H1 (cell line): Measurements from ENCODE around the gene CEBPZ. TPM values are rescaled to one million over a fixed set of nuclear protein-coding genes. Genes with fewer than 3 reads are reported as not detected.

Experiments used
- CEBPB ChIP-seq: IDR thresholded peaks from 2 replicates; pipeline ENCODE4 v1.6.1; 2012; ENCODE audit warnings: low read depth, low read length
- CHD7 ChIP-seq: fragments of 300-600 bp; sonication (generic); IDR thresholded peaks from 2 replicates; pipeline ENCODE4 v1.7.1; 2012; ENCODE audit warnings: low read length, moderate library complexity, mild to moderate bottlenecking, inconsistent platforms; ENCODE audit not compliant: insufficient replicate concordance
- CTCF ChIP-seq, 3 experiments: IDR thresholded peaks; 1 replicate in 2 of 3; 2 replicates in 1 of 3; pipeline versions ENCODE4 v1.5.1 to v1.6.1; 2011; ENCODE audit warnings: low read length in 3 of 3, mild to moderate bottlenecking in 3 of 3, inconsistent platforms in 2 of 3, low read depth in 1 of 3, moderate library complexity in 1 of 3; ENCODE audit not compliant: insufficient read depth in 1 of 3; ENCODE audit errors: control extremely low read depth in 1 of 3
- FOSL1 ChIP-seq: IDR thresholded peaks from 2 replicates; pipeline ENCODE4 v1.6.1; 2011; ENCODE audit warnings: mild to moderate bottlenecking, low read depth, low read length, moderate library complexity; ENCODE audit not compliant: insufficient read depth
- KDM4A ChIP-seq: IDR thresholded peaks from one replicate; pipeline ENCODE4 v1.7.1; 2012; ENCODE audit warnings: low read depth, mild to moderate bottlenecking, moderate library complexity, low read length, inconsistent platforms; ENCODE audit not compliant: severe bottlenecking
- RAD21 ChIP-seq, 2 experiments: IDR thresholded peaks in 1 of 2; conservative IDR thresholded peaks in 1 of 2; 2 replicates each; pipeline ENCODE4 v1.6.1; 2011; ENCODE audit warnings: low read depth in 2 of 2, low read length in 2 of 2, improper control_type of control experiment in 1 of 2, inconsistent platforms in 1 of 2, mild to moderate bottlenecking in 1 of 2, moderate library complexity in 1 of 2
- polyA plus RNA-seq, 7 experiments: library from polyadenylated mRNA; depleted of rRNA in 3 of 7; stranded (reverse) in 5 of 7; unstranded in 2 of 7; fragments of >200 nt in 5 of 7; fragments of 200-250 nt in 2 of 7; gene quantifications; 1 replicate in 5 of 7; 2 replicates in 1 of 7; 4 replicates in 1 of 7; pipeline versions ENCODE4 v1.2.1 to v1.2.3, GENCODE V29; 2011 to 2013; ENCODE audit warnings: missing spikeins in 2 of 7, mixed read lengths in 2 of 7
- total RNA-seq: library from RNA; stranded (reverse); fragmentation: NEBNext Ultra II Directional; extraction: Animal tissue kit (Norgen Biotek cat#: 25700); gene quantifications from 2 replicates; pipeline ENCODE4 v1.2.1, GENCODE V29; 2021

CEBPZ gene
- total and polyA plus RNA-seq, 2 of the 8 experiments (the other 6 are each of a cell fraction or from before 2014, with no cell fraction given): 19.1 to 201 TPM

- TF ChIP-seq CHD7 (peak; percentile 53), CEBPB (peak; percentile 89), KDM4A (no peak), FOSL1 (no peak), RAD21 (IDR thresholded peaks at IDR 0.05 in 1 of 2, conservative IDR thresholded peaks at IDR 0.05 in 1 of 2; ENCODE audit: low read depth in 2 of 2, low read length in 2 of 2) (peak; percentile 82 to 83), CTCF (IDR thresholded peaks at IDR 0.05; ENCODE audit: control extremely low read depth in 1 of 3, insufficient read depth in 1 of 3, low read depth in 1 of 3, low read length in 3 of 3) (peak in 2 of 3 experiments; percentile 49 to 78; a peak in 2 of 4 replicates)
These were observed 63.0 kb downstream of the CEBPZ start (continued) for GRCh38 chr2:37168217-37168981.
